HL-60 (cell line): ENCODE measurements around the gene BIK.

Experiments
- GABPA ChIP-seq: IDR thresholded peaks from 2 replicates; pipeline ENCODE4 v1.6.1; 2012; ENCODE audit warnings: low read depth
- POLR2AphosphoS5 ChIP-seq: IDR thresholded peaks from 2 replicates; pipeline ENCODE4 v1.6.1; 2012; ENCODE audit warnings: low read depth
- TF ChIP-seq, protein P1 (sequence below): IDR thresholded peaks from one replicate; pipeline ENCODE4 v1.5.1; 2011; ENCODE audit warnings: low read length, control low read depth, inconsistent platforms; ENCODE audit not compliant: insufficient read depth
- TF ChIP-seq, protein P2 (sequence below): IDR thresholded peaks from 2 replicates; pipeline ENCODE4 v1.6.1; 2012; ENCODE audit warnings: low read depth; ENCODE audit not compliant: insufficient replicate concordance

DNA sequence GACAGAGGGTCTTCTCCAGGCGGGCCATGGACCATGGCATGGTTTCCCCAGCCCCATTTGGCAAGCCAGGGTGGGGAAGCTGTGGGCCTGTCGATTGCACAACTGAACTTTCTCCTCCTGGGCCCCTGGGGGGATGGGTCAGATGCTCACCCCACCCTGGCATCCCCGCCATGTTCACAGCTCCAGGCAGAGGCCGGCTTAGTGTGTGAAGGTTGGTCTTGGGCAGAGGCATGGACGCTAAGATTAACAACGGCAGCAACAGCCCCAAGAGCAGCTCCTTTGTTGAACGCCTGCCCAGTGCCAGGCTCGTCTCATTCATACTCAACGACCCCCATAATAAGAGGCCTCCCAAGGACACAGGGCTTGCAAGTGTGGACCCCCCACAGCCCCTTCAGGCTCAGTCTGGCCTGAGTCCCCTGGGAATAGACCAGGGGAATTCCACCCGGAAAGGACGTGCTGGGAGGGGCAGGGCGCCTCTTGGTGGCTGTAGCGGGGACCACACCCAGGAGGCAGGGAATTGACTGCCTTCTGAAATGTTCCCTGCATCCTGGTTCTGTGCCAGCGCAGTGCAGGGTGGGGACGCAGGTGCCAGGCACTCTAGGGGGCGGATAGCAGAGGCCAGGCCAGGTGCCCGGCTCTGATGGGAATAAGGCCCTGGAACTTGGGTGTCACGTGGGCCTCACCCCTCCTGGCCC, 49.1 kb downstream of the BIK start:
- TF ChIP-seq, protein P1, sequence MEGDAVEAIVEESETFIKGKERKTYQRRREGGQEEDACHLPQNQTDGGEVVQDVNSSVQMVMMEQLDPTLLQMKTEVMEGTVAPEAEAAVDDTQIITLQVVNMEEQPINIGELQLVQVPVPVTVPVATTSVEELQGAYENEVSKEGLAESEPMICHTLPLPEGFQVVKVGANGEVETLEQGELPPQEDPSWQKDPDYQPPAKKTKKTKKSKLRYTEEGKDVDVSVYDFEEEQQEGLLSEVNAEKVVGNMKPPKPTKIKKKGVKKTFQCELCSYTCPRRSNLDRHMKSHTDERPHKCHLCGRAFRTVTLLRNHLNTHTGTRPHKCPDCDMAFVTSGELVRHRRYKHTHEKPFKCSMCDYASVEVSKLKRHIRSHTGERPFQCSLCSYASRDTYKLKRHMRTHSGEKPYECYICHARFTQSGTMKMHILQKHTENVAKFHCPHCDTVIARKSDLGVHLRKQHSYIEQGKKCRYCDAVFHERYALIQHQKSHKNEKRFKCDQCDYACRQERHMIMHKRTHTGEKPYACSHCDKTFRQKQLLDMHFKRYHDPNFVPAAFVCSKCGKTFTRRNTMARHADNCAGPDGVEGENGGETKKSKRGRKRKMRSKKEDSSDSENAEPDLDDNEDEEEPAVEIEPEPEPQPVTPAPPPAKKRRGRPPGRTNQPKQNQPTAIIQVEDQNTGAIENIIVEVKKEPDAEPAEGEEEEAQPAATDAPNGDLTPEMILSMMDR: peak; percentile 0
- TF ChIP-seq POLR2AphosphoS5: 0 out of 2 replicates have a peak, but pooled peaks have one; percentile 15
- TF ChIP-seq GABPA: no peak
- TF ChIP-seq, protein P2, sequence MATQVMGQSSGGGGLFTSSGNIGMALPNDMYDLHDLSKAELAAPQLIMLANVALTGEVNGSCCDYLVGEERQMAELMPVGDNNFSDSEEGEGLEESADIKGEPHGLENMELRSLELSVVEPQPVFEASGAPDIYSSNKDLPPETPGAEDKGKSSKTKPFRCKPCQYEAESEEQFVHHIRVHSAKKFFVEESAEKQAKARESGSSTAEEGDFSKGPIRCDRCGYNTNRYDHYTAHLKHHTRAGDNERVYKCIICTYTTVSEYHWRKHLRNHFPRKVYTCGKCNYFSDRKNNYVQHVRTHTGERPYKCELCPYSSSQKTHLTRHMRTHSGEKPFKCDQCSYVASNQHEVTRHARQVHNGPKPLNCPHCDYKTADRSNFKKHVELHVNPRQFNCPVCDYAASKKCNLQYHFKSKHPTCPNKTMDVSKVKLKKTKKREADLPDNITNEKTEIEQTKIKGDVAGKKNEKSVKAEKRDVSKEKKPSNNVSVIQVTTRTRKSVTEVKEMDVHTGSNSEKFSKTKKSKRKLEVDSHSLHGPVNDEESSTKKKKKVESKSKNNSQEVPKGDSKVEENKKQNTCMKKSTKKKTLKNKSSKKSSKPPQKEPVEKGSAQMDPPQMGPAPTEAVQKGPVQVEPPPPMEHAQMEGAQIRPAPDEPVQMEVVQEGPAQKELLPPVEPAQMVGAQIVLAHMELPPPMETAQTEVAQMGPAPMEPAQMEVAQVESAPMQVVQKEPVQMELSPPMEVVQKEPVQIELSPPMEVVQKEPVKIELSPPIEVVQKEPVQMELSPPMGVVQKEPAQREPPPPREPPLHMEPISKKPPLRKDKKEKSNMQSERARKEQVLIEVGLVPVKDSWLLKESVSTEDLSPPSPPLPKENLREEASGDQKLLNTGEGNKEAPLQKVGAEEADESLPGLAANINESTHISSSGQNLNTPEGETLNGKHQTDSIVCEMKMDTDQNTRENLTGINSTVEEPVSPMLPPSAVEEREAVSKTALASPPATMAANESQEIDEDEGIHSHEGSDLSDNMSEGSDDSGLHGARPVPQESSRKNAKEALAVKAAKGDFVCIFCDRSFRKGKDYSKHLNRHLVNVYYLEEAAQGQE: no peak
